Measurements from ENCODE around the gene PTPRM. TPM values are rescaled to one million over a fixed set of nuclear protein-coding genes. Genes with fewer than 3 reads are reported as not detected.

Gene PTPRM
- polyA plus RNA-seq, 1 donor (not counting 4 experiments of a cell fraction or from before 2014, with no cell fraction given): 54.5 TPM

DNA sequence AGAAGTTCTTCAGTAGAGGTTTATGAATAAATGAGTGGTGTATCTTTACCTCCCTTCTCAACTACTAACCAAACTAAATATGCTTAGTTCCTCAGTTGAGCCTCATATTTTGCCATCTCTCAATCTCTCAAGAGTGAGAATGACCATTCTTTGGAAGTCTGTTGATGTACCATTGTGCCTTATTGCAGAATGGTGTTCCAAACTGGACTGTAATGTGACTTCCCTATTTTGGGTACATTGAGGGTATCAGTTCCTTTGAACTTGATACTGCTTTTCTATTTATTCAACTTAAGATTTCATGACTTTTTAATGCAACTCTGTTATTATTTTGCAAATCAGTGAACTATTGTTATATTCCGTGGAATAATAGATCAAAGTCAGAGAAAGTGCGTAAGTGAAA, 159.4 kb downstream of the PTPRM start:
- Histone ChIP-seq H3K36me3 (ENCODE audit: control insufficient read depth in 2 of 2, extremely low read depth in 1 of 2, insufficient read depth in 2 of 2, low read length in 2 of 2) (no peaks in the 10 kb centered on the region), H3K27me3 (ENCODE audit: control insufficient read depth, extremely low read depth, insufficient read depth, low read length) (no peaks in the 10 kb centered on the region), H3K4me1 (ENCODE audit: control insufficient read depth, extremely low read depth, insufficient read depth, low read length) (peaks cover 5% of the 10 kb centered on the region), H3K9me1 (ENCODE audit: control insufficient read depth, extremely low read depth, insufficient read depth, low read length) (no peaks in the 10 kb centered on the region), H3K27ac (ENCODE audit: control insufficient read depth, insufficient read depth, low read length) (no peak overlapping the region), H2AFZ (ENCODE audit: control insufficient read depth, low read length) (no peak overlapping the region), H3K9ac (ENCODE audit: control insufficient read depth, extremely low read depth, insufficient read depth, low read length) (no peak overlapping the region), H3K4me2 (ENCODE audit: control insufficient read depth, extremely low read depth, insufficient read depth, low read depth, low read length) (no peak overlapping the region), H3K79me2 (ENCODE audit: control insufficient read depth, insufficient read depth, low read length) (no peaks in the 10 kb centered on the region), H4K20me1 (ENCODE audit: control insufficient read depth, extremely low read depth, insufficient read depth, low read length) (no peaks in the 10 kb centered on the region), H3K9me3 (ENCODE audit: control insufficient read depth, low read depth, low read length) (no peaks in the 10 kb centered on the region), H3K4me3 (ENCODE audit: control insufficient read depth in 2 of 3, extremely low read depth in 1 of 3, insufficient read depth in 2 of 3, low read depth in 1 of 3, low read length in 3 of 3) (no peak overlapping the region)
- DNase-seq (ENCODE audit: low read depth, low spot score) (no peak), FAIRE-seq (no peak)
- no peak for TF ChIP-seq EZH2 (IDR thresholded peaks at IDR 0.05; ENCODE audit: low read length)
- TF ChIP-seq, protein P1, sequence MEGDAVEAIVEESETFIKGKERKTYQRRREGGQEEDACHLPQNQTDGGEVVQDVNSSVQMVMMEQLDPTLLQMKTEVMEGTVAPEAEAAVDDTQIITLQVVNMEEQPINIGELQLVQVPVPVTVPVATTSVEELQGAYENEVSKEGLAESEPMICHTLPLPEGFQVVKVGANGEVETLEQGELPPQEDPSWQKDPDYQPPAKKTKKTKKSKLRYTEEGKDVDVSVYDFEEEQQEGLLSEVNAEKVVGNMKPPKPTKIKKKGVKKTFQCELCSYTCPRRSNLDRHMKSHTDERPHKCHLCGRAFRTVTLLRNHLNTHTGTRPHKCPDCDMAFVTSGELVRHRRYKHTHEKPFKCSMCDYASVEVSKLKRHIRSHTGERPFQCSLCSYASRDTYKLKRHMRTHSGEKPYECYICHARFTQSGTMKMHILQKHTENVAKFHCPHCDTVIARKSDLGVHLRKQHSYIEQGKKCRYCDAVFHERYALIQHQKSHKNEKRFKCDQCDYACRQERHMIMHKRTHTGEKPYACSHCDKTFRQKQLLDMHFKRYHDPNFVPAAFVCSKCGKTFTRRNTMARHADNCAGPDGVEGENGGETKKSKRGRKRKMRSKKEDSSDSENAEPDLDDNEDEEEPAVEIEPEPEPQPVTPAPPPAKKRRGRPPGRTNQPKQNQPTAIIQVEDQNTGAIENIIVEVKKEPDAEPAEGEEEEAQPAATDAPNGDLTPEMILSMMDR (optimal IDR thresholded peaks at IDR 0.05 in 1 of 3, IDR thresholded peaks at IDR 0.05 in 1 of 3, conservative IDR thresholded peaks at IDR 0.05 in 1 of 3; ENCODE audit: extremely low read depth in 1 of 3, insufficient read depth in 2 of 3, low read length in 3 of 3): no peak
- dilution Hi-C loops (cut with MboI; ENCODE audit: extremely low pct_ligation_motif_present, low sequenced_read_pairs): no loop called here

DNA sequence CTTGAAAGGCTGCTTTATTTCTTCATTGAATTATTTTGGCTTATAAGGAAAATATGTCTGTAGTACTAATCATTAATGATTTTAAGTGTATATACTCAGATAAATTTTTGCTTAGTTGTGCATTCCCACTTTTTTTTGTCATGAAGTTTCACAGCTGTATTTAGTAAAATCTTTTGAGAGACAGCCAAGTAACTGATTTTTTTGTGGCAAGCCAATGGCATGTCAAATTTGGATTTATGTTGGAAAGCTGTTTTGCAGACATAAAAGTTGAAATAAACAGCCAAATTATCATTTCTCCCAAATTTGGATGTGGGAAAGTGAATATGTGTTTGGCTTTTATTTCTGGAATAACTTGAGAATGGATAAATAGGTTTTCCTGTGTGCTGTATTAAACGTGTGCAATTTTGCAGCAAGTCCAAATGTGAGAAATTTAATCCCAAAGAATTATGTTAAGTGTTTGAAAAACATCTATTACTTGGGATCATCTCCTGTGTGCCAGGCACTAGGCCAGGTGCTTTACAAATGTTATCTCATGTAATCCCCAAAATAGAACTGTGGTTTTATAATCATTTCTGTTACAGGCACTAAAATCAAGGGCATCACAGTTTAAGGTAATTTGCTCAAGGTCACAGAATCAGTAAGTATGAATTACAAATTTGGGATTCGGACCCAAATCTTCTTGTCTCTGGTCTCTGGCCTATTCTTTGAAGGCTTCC, 160.4 kb downstream of the PTPRM start:
- H3K4me1 ChIP-seq (ENCODE audit: control insufficient read depth, extremely low read depth, insufficient read depth, low read length): peaks cover 5% of the 10 kb centered on the region
- no peaks in the 10 kb centered on the region for H3K9me3 ChIP-seq (ENCODE audit: control insufficient read depth, low read depth, low read length)
- no peak for DNase-seq (ENCODE audit: low read depth, low spot score)
- H3K9ac ChIP-seq (ENCODE audit: control insufficient read depth, extremely low read depth, insufficient read depth, low read length): no peak overlapping the region
- H2AFZ ChIP-seq (ENCODE audit: control insufficient read depth, low read length): no peak overlapping the region
- FAIRE-seq: no peak
- dilution Hi-C loops (cut with MboI; ENCODE audit: extremely low pct_ligation_motif_present, low sequenced_read_pairs): no loop called here
- TF ChIP-seq, protein P1 (optimal IDR thresholded peaks at IDR 0.05 in 1 of 3, IDR thresholded peaks at IDR 0.05 in 1 of 3, conservative IDR thresholded peaks at IDR 0.05 in 1 of 3; ENCODE audit: extremely low read depth in 1 of 3, insufficient read depth in 2 of 3, low read length in 3 of 3): no peak
- no peak for TF ChIP-seq EZH2 (IDR thresholded peaks at IDR 0.05; ENCODE audit: low read length)
- no peak overlapping the region for H3K4me2 ChIP-seq (ENCODE audit: control insufficient read depth, extremely low read depth, insufficient read depth, low read depth, low read length)
- no peak overlapping the region for H3K4me3 ChIP-seq (ENCODE audit: control insufficient read depth in 2 of 3, extremely low read depth in 1 of 3, insufficient read depth in 2 of 3, low read depth in 1 of 3, low read length in 3 of 3)
- H3K79me2 ChIP-seq (ENCODE audit: control insufficient read depth, insufficient read depth, low read length): no peaks in the 10 kb centered on the region
- no peaks in the 10 kb centered on the region for H3K36me3 ChIP-seq (ENCODE audit: control insufficient read depth in 2 of 2, extremely low read depth in 1 of 2, insufficient read depth in 2 of 2, low read length in 2 of 2)
- no peaks in the 10 kb centered on the region for H3K9me1 ChIP-seq (ENCODE audit: control insufficient read depth, extremely low read depth, insufficient read depth, low read length)
- no peaks in the 10 kb centered on the region for H3K27me3 ChIP-seq (ENCODE audit: control insufficient read depth, extremely low read depth, insufficient read depth, low read length)
- H4K20me1 ChIP-seq (ENCODE audit: control insufficient read depth, extremely low read depth, insufficient read depth, low read length): no peaks in the 10 kb centered on the region
- H3K27ac ChIP-seq (ENCODE audit: control insufficient read depth, insufficient read depth, low read length): no peak overlapping the region
